Sciatic nerve (tissue), 1 donor: ENCODE measurements around the gene PRKACB. TPM values are rescaled to one million over a fixed set of nuclear protein-coding genes. Genes with fewer than 3 reads are reported as not detected.

Experiments used
- total RNA-seq: library from RNA; stranded (reverse); fragmentation: NEBNext Ultra II Directional; extraction: Animal tissue kit (Norgen Biotek cat#: 25700); gene quantifications from one replicate; pipeline ENCODE4 v1.2.1, GENCODE V29; 2021
- donor health status: DM: no; HTN: no; CAD: no.

Gene PRKACB
- total RNA-seq, 1 donor from 2014 or later = 28.0 TPM

Other genes starting within 250 kb of the PRKACB start
- gene TTLL7, start 145.1 kb upstream of the PRKACB start, total RNA-seq = 15.7 TPM
- 0.76 TPM for gene SAMD13, start 157.4 kb downstream of the PRKACB start, total RNA-seq